HL-60 (cell line): ENCODE data around the gene PTPRN2.

Source experiments
- TF ChIP-seq, protein P1 (sequence below): IDR thresholded peaks from one replicate; pipeline ENCODE4 v1.5.1; 2011; ENCODE audit warnings: low read length, control low read depth, inconsistent platforms; ENCODE audit not compliant: insufficient read depth
- TF ChIP-seq, protein P2 (sequence below): IDR thresholded peaks from 2 replicates; pipeline ENCODE4 v1.6.1; 2012; ENCODE audit warnings: low read depth; ENCODE audit not compliant: insufficient replicate concordance

DNA sequence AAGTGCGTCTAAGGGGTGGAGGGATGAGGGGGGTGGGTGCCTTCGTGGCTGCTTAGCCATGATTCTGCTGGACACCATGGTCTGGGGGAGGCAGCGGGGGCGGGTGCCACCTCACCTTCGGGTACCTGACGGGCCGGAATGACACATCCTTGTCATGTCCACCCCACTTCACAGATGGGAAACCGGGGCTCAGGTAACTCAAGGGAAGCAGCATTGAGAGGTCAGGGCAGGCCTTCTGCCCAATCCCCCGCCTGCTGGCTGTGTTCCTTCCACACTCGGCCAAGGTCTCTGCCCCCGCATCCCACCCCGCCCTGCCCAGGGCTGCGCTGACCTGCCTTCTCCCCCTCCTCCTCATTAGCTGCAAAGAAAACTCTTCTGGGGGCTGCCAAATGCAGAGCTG is 598.0 kb downstream of the PTPRN2 start:
- TF ChIP-seq, protein P1, sequence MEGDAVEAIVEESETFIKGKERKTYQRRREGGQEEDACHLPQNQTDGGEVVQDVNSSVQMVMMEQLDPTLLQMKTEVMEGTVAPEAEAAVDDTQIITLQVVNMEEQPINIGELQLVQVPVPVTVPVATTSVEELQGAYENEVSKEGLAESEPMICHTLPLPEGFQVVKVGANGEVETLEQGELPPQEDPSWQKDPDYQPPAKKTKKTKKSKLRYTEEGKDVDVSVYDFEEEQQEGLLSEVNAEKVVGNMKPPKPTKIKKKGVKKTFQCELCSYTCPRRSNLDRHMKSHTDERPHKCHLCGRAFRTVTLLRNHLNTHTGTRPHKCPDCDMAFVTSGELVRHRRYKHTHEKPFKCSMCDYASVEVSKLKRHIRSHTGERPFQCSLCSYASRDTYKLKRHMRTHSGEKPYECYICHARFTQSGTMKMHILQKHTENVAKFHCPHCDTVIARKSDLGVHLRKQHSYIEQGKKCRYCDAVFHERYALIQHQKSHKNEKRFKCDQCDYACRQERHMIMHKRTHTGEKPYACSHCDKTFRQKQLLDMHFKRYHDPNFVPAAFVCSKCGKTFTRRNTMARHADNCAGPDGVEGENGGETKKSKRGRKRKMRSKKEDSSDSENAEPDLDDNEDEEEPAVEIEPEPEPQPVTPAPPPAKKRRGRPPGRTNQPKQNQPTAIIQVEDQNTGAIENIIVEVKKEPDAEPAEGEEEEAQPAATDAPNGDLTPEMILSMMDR = no peak
- TF ChIP-seq, protein P2, sequence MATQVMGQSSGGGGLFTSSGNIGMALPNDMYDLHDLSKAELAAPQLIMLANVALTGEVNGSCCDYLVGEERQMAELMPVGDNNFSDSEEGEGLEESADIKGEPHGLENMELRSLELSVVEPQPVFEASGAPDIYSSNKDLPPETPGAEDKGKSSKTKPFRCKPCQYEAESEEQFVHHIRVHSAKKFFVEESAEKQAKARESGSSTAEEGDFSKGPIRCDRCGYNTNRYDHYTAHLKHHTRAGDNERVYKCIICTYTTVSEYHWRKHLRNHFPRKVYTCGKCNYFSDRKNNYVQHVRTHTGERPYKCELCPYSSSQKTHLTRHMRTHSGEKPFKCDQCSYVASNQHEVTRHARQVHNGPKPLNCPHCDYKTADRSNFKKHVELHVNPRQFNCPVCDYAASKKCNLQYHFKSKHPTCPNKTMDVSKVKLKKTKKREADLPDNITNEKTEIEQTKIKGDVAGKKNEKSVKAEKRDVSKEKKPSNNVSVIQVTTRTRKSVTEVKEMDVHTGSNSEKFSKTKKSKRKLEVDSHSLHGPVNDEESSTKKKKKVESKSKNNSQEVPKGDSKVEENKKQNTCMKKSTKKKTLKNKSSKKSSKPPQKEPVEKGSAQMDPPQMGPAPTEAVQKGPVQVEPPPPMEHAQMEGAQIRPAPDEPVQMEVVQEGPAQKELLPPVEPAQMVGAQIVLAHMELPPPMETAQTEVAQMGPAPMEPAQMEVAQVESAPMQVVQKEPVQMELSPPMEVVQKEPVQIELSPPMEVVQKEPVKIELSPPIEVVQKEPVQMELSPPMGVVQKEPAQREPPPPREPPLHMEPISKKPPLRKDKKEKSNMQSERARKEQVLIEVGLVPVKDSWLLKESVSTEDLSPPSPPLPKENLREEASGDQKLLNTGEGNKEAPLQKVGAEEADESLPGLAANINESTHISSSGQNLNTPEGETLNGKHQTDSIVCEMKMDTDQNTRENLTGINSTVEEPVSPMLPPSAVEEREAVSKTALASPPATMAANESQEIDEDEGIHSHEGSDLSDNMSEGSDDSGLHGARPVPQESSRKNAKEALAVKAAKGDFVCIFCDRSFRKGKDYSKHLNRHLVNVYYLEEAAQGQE = no peak
